HepG2 (cell line): ENCODE data around the gene MIEF1. TPM values are rescaled to one million over a fixed set of nuclear protein-coding genes. Genes with fewer than 3 reads are reported as not detected.
A peak's percentile ranks its signal among the peaks of the same experiment; 100 is the strongest.

Experiments
- ARID2 ChIP-seq: sonication (generic); formaldehyde crosslinking; IDR thresholded peaks from 2 replicates; pipeline ENCODE4 v1.8.1; 2022; ENCODE audit warnings: mild to moderate bottlenecking, missing genetic modification reagents, borderline replicate concordance
- CEBPB ChIP-seq: IDR thresholded peaks from 2 replicates; pipeline ENCODE4 v1.6.1; 2011; ENCODE audit warnings: low read depth, low read length, improper control_type of control experiment, borderline replicate concordance
- DRAP1 ChIP-seq: IDR thresholded peaks from 2 replicates; pipeline ENCODE4 v1.6.1; 2016; ENCODE audit warnings: missing genetic modification reagents, missing compliant biosample characterization
- HOXA9 ChIP-seq: sonication (generic); formaldehyde crosslinking; IDR thresholded peaks from 2 replicates; pipeline ENCODE4 v1.8.1; 2022; ENCODE audit warnings: missing genetic modification reagents, mild to moderate bottlenecking, moderate library complexity, borderline replicate concordance
- SMAD9 ChIP-seq: sonication (generic); formaldehyde crosslinking; IDR thresholded peaks from 2 replicates; pipeline ENCODE4 v1.5.1; 2020; ENCODE audit warnings: mild to moderate bottlenecking, missing genetic modification reagents
- SMARCC2 ChIP-seq: fragments of 450-650 bp; IDR thresholded peaks from 2 replicates; pipeline ENCODE4 v1.6.1; 2017; ENCODE audit warnings: antibody characterized with exemption, mild to moderate bottlenecking
- ZBTB7A ChIP-seq: sonication (generic); formaldehyde crosslinking; IDR thresholded peaks from 2 replicates; pipeline ENCODE4 v1.8.0; 2022; ENCODE audit warnings: mild to moderate bottlenecking, missing genetic modification reagents
- ZNF124 ChIP-seq: sonication (generic); formaldehyde crosslinking; IDR thresholded peaks from 2 replicates; pipeline ENCODE4 v1.4.0; 2020; ENCODE audit warnings: missing genetic modification reagents
- ZNF501 ChIP-seq: sonication (generic); formaldehyde crosslinking; IDR thresholded peaks from 2 replicates; pipeline ENCODE4 v1.5.1; 2020; ENCODE audit warnings: mild to moderate bottlenecking, moderate library complexity, missing genetic modification reagents
- polyA plus RNA-seq, 8 experiments: library from polyadenylated mRNA; depleted of rRNA in 3 of 8; stranded (reverse) in 7 of 8; unstranded in 1 of 8; fragments of >200 nt; fragmentation: Illumina TruSeq in 4 of 8; extraction: Trizol in 4 of 8; gene quantifications; 2 replicates each; pipeline versions ENCODE4 v1.2.1 to v1.2.3, GENCODE V29; 2011 to 2016; ENCODE audit warnings: low read depth in 4 of 8, missing spikeins in 1 of 8, mixed read lengths in 1 of 8; ENCODE audit not compliant: insufficient read depth in 1 of 8
- total RNA-seq, 5 experiments: library from RNA; depleted of rRNA; stranded (reverse); fragments of >200 nt; fragmentation: Illumina TruSeq; extraction: Trizol; gene quantifications; 2 replicates each; pipeline ENCODE4 v1.2.3, GENCODE V29; 2016; ENCODE audit warnings: low read depth in 1 of 5
- TF ChIP-seq, protein P1 (sequence below): sonication (generic); formaldehyde crosslinking; IDR thresholded peaks from one replicate; pipeline ENCODE4 v1.5.1; 2020; ENCODE audit warnings: mild to moderate bottlenecking, missing genetic modification reagents; ENCODE audit errors: not compliant biosample characterization
- TF ChIP-seq, protein P2 (sequence below): sonication (generic); formaldehyde crosslinking; IDR thresholded peaks from 2 replicates; pipeline ENCODE4 v1.5.0; 2020; ENCODE audit warnings: mild to moderate bottlenecking, missing genetic modification reagents, borderline replicate concordance
- TF ChIP-seq, protein P3 (sequence below): IDR thresholded peaks from 2 replicates; pipeline ENCODE4 v1.6.1; 2016; ENCODE audit warnings: low read depth, control low read depth

MIEF1 gene
- total and polyA plus RNA-seq, 2 of the 13 experiments (the other 11 are each of a cell fraction or from before 2014, with no cell fraction given): 21.7 to 34.8 TPM

DNA sequence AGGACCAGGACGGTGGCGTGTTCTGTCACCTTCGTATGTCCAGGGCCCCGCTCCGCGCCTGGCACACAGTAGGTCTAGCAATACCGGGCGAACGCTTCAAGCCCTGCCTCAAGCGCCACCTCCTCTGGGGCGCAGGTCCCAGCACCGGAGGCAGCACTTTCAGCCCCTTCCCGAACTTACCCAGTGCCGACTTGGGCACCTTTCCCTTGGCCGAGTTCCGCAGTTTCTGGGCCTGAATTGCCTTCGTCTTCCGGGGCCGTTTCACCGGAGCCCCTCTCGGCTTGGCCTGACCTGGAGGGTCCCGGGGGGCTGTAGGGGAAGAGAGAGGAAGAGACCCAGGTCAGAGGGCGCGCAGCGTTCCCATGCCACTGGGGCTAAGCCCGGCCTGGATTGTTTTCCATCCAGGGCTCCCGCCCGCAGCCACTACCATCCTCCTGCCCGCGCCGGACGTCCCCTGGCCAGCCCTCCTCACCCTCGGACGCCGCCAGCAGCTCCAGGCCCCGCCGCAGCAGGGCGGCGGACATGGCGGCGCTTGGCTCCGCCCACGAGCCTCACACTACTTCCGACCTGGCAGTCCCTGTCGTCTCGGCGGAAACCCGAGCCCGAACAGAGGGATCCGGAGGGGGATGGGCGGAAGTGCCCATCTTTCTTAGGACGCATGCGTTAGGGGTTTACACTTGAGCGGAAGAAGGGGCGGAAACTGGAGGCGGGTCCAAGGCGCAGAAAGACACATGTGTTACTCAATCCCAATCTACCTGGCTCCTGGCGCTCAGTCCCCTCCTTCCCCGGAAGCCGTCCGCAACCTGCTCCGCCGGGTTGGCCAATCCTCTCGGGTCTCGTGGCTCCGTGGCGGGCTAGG is 30.4 kb downstream of the MIEF1 start, which contains the start of gene RPS19BP1 (continued):
- TF ChIP-seq, protein P1, sequence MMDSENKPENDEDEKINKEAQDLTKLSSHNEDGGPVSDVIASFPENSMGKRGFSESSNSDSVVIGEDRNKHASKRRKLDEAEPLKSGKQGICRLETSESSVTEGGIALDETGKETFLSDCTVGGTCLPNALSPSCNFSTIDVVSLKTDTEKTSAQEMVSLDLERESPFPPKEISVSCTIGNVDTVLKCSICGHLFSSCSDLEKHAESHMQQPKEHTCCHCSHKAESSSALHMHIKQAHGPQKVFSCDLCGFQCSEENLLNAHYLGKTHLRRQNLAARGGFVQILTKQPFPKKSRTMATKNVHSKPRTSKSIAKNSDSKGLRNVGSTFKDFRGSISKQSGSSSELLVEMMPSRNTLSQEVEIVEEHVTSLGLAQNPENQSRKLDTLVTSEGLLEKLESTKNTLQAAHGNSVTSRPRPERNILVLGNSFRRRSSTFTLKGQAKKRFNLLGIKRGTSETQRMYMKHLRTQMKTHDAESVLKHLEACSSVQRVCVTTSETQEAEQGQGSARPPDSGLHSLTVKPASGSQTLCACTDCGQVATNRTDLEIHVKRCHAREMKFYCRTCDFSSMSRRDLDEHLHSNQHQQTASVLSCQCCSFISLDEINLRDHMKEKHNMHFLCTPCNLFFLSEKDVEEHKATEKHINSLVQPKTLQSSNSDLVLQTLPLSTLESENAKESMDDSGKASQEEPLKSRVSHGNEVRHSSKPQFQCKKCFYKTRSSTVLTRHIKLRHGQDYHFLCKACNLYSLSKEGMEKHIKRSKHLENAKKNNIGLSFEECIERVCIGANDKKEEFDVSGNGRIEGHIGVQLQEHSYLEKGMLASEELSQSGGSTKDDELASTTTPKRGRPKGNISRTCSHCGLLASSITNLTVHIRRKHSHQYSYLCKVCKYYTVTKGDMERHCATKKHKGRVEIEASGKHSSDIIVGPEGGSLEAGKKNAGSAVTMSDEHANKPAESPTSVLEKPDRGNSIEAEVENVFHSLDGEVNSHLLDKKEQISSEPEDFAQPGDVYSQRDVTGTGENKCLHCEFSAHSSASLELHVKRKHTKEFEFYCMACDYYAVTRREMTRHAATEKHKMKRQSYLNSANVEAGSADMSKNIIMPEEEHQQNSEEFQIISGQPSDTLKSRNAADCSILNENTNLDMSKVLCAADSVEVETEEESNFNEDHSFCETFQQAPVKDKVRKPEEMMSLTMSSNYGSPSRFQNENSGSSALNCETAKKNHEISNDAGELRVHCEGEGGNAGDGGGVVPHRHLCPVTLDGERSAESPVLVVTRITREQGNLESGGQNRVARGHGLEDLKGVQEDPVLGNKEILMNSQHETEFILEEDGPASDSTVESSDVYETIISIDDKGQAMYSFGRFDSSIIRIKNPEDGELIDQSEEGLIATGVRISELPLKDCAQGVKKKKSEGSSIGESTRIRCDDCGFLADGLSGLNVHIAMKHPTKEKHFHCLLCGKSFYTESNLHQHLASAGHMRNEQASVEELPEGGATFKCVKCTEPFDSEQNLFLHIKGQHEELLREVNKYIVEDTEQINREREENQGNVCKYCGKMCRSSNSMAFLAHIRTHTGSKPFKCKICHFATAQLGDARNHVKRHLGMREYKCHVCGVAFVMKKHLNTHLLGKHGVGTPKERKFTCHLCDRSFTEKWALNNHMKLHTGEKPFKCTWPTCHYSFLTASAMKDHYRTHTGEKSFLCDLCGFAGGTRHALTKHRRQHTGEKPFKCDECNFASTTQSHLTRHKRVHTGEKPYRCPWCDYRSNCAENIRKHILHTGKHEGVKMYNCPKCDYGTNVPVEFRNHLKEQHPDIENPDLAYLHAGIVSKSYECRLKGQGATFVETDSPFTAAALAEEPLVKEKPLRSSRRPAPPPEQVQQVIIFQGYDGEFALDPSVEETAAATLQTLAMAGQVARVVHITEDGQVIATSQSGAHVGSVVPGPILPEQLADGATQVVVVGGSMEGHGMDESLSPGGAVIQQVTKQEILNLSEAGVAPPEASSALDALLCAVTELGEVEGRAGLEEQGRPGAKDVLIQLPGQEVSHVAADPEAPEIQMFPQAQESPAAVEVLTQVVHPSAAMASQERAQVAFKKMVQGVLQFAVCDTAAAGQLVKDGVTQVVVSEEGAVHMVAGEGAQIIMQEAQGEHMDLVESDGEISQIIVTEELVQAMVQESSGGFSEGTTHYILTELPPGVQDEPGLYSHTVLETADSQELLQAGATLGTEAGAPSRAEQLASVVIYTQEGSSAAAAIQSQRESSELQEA (CRISPR knock-in tag): peak; percentile 80
- no peak for TF ChIP-seq ZBTB7A
- TF ChIP-seq CEBPB: peak; percentile 93
- no peak for TF ChIP-seq SMAD9
- peak; percentile 99 for TF ChIP-seq ZNF501
- TF ChIP-seq, protein P2, sequence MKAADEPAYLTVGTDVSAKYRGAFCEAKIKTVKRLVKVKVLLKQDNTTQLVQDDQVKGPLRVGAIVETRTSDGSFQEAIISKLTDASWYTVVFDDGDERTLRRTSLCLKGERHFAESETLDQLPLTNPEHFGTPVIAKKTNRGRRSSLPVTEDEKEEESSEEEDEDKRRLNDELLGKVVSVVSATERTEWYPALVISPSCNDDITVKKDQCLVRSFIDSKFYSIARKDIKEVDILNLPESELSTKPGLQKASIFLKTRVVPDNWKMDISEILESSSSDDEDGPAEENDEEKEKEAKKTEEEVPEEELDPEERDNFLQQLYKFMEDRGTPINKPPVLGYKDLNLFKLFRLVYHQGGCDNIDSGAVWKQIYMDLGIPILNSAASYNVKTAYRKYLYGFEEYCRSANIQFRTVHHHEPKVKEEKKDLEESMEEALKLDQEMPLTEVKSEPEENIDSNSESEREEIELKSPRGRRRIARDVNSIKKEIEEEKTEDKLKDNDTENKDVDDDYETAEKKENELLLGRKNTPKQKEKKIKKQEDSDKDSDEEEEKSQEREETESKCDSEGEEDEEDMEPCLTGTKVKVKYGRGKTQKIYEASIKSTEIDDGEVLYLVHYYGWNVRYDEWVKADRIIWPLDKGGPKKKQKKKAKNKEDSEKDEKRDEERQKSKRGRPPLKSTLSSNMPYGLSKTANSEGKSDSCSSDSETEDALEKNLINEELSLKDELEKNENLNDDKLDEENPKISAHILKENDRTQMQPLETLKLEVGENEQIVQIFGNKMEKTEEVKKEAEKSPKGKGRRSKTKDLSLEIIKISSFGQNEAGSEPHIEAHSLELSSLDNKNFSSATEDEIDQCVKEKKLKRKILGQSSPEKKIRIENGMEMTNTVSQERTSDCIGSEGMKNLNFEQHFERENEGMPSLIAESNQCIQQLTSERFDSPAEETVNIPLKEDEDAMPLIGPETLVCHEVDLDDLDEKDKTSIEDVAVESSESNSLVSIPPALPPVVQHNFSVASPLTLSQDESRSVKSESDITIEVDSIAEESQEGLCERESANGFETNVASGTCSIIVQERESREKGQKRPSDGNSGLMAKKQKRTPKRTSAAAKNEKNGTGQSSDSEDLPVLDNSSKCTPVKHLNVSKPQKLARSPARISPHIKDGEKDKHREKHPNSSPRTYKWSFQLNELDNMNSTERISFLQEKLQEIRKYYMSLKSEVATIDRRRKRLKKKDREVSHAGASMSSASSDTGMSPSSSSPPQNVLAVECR: peak; percentile 87
- no peak for TF ChIP-seq SMARCC2
- TF ChIP-seq ARID2 (CRISPR knock-in tag): no peak
- no peak for TF ChIP-seq HOXA9 (CRISPR knock-in tag)
- TF ChIP-seq ZNF124 (CRISPR knock-in tag): 0 out of 2 replicates have a peak, but pooled peaks have one; percentile 67
- TF ChIP-seq, protein P3, sequence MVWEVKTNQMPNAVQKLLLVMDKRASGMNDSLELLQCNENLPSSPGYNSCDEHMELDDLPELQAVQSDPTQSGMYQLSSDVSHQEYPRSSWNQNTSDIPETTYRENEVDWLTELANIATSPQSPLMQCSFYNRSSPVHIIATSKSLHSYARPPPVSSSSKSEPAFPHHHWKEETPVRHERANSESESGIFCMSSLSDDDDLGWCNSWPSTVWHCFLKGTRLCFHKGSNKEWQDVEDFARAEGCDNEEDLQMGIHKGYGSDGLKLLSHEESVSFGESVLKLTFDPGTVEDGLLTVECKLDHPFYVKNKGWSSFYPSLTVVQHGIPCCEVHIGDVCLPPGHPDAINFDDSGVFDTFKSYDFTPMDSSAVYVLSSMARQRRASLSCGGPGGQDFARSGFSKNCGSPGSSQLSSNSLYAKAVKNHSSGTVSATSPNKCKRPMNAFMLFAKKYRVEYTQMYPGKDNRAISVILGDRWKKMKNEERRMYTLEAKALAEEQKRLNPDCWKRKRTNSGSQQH (CRISPR knock-in tag): no peak
- TF ChIP-seq DRAP1 (CRISPR knock-in tag): peak; percentile 80
